Measurements from ENCODE around the gene ARHGAP26. TPM values are rescaled to one million over a fixed set of nuclear protein-coding genes. Genes with fewer than 3 reads are reported as not detected.
A peak's percentile ranks its signal among the peaks of the same experiment; 100 is the strongest.

ARHGAP26 gene
- total RNA-seq, 1 experiment from 2014 or later, result 54.3 TPM

DNA sequence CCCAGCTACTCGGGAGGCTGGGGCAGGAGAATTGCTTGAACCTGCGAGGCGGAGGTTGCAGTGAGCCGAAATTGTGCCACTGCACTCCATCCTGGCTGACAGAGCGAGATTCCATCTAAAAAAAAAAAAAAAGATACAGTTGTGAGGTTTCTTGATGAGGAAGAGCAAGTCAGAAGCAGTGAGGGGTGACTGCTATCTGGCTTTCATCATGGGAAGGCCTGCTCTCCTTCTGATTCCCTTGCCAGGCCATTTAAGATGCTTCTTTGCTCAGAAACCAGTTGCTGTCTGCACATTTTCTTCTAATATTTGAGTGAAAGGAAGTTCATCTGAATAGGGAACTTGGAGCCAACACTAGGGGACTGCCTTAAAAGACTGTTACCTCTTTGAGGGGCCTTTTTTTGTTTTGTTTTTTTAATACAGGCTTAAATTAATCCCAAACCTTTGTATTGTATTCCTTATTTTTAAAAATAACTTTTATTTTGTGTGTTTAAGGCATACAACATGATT lies 201.9 kb downstream of the ARHGAP26 start:
- intact Hi-C loops (cut with micrococcal nuclease), result no loop called here
- no peaks in the 10 kb centered on the region for H3K36me3 Mint-ChIP-seq (ENCODE audit: insufficient read depth, unreplicated experiment)
- DNase-seq (ENCODE audit: unreplicated experiment), result no peak
- H3K4me3 Mint-ChIP-seq (ENCODE audit: unreplicated experiment), result no peak overlapping the region
- H3K27ac Mint-ChIP-seq (ENCODE audit: low read depth, unreplicated experiment), result no peak overlapping the region
- no peaks in the 10 kb centered on the region for H3K27me3 Mint-ChIP-seq (ENCODE audit: insufficient read depth, unreplicated experiment)
- ChIA-PET CTCF (interaction anchor here (0.6 to 1.0 kb wide), 4 partner anchors 10 to 938 kb away, joined by 3 to 4 read pairs (median 4); no protein-coding TSS in a partner anchor), POLR2A (interaction anchor here (1.0 kb wide), 1 partner anchor 10 kb away, joined by 4 read pairs; no protein-coding TSS in a partner anchor)
- H3K9me3 Mint-ChIP-seq (ENCODE audit: unreplicated experiment), result peaks cover 6% of the 10 kb centered on the region
- peaks cover 5% of the 10 kb centered on the region for H3K4me1 Mint-ChIP-seq (ENCODE audit: insufficient read depth, unreplicated experiment)
- TF ChIP-seq, protein P1, sequence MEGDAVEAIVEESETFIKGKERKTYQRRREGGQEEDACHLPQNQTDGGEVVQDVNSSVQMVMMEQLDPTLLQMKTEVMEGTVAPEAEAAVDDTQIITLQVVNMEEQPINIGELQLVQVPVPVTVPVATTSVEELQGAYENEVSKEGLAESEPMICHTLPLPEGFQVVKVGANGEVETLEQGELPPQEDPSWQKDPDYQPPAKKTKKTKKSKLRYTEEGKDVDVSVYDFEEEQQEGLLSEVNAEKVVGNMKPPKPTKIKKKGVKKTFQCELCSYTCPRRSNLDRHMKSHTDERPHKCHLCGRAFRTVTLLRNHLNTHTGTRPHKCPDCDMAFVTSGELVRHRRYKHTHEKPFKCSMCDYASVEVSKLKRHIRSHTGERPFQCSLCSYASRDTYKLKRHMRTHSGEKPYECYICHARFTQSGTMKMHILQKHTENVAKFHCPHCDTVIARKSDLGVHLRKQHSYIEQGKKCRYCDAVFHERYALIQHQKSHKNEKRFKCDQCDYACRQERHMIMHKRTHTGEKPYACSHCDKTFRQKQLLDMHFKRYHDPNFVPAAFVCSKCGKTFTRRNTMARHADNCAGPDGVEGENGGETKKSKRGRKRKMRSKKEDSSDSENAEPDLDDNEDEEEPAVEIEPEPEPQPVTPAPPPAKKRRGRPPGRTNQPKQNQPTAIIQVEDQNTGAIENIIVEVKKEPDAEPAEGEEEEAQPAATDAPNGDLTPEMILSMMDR (IDR thresholded peaks at IDR 0.05; ENCODE audit: unreplicated experiment), result no peak
- BruUV-seq (replicated peaks), result no TSS peak

DNA sequence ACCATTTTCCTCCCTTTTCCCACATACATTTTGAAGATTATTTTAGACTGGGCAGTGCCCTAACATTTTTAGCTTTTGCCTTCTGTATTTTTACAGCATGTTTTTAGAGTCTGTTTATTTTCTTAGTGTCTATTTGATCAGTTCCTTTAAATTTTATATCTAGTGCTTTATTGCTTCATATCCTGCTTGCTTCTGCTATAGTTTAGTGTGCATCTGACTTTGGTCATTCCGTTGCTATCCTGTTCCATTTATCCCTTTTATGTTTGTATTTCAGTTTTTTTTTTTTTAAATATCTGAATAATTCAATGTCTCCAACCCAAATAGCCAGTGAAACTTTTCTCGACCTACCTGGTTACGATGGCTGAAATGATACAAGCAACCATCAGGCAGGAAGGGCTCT lies 203.8 kb downstream of the ARHGAP26 start:
- Mint-ChIP-seq H3K4me1 (ENCODE audit: insufficient read depth, unreplicated experiment) (peaks cover 19% of the 10 kb centered on the region), H3K27ac (ENCODE audit: low read depth, unreplicated experiment) (no peak overlapping the region), H3K36me3 (ENCODE audit: insufficient read depth, unreplicated experiment) (no peaks in the 10 kb centered on the region), H3K9me3 (ENCODE audit: unreplicated experiment) (peaks cover 6% of the 10 kb centered on the region), H3K4me3 (ENCODE audit: unreplicated experiment) (no peak overlapping the region), H3K27me3 (ENCODE audit: insufficient read depth, unreplicated experiment) (no peaks in the 10 kb centered on the region)
- no peak for DNase-seq (ENCODE audit: unreplicated experiment)
- TF ChIP-seq, protein P1 (IDR thresholded peaks at IDR 0.05; ENCODE audit: unreplicated experiment), result no peak
- ChIA-PET CTCF (interaction anchor here (1.0 kb wide), 1 partner anchor 17 kb away, joined by 3 read pairs; no protein-coding TSS in a partner anchor), POLR2A (no interaction called here)
- intact Hi-C loops (cut with micrococcal nuclease), result no loop called here
- BruUV-seq (replicated peaks), result no TSS peak

DNA sequence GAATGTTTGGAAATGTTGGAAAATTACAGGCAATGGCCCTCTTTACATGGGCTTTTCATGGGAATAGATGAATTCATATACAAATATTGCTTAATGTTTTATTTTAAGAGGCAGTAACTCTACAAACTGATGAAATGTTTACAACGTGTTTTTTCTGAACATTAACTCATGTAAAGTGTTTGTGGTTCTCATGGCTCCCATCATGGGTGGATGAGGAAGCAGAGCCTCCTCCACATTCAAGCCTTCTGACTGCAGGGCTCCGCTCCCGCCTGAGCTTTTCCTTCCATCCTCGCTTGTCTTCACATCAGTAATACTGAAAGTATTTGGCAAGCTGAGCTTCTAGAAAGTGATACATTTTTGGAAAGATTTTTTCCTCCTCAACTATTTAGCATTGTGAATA lies 204.2 kb downstream of the ARHGAP26 start:
- peaks cover 6% of the 10 kb centered on the region for H3K9me3 Mint-ChIP-seq (ENCODE audit: unreplicated experiment)
- no TSS peak for BruUV-seq (replicated peaks)
- ChIA-PET POLR2A (no interaction called here), CTCF (interaction anchor here (0.7 to 1.5 kb wide), 4 partner anchors 13 to 1168 kb away, joined by 3 to 4 read pairs (median 3); no protein-coding TSS in a partner anchor)
- peaks cover 19% of the 10 kb centered on the region for H3K4me1 Mint-ChIP-seq (ENCODE audit: insufficient read depth, unreplicated experiment)
- H3K36me3 Mint-ChIP-seq (ENCODE audit: insufficient read depth, unreplicated experiment), result no peaks in the 10 kb centered on the region
- TF ChIP-seq, protein P1 (IDR thresholded peaks at IDR 0.05; ENCODE audit: unreplicated experiment), result no peak
- no peak for DNase-seq (ENCODE audit: unreplicated experiment)
- H3K27me3 Mint-ChIP-seq (ENCODE audit: insufficient read depth, unreplicated experiment), result no peaks in the 10 kb centered on the region
- H3K4me3 Mint-ChIP-seq (ENCODE audit: unreplicated experiment), result no peak overlapping the region
- intact Hi-C loops (cut with micrococcal nuclease), result no loop called here
- no peak overlapping the region for H3K27ac Mint-ChIP-seq (ENCODE audit: low read depth, unreplicated experiment)

DNA sequence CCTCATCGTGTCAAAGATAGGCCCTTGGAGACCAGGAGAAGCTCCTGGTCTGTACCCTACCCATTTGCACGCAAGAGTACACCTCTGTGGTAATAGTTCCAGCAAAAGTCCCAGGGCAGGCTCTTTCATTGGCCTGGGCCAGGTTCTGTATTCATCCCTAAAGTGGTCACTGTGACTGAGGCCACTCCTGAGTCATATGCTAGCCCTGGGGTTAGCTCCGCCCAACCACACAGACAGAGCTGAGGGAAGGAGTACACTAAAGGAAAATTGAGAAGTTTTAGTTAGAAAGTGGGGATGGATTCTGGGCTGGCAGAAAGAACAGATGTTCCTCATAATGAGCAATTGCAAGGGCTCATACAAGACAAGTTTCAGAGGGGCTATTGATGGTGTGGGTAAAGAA lies 206.7 kb downstream of the ARHGAP26 start:
- H3K36me3 Mint-ChIP-seq (ENCODE audit: insufficient read depth, unreplicated experiment), result no peaks in the 10 kb centered on the region
- CTCF ChIA-PET, result interaction anchor here (2.5 kb wide), 1 partner anchor 18 kb away, joined by 15 read pairs; no protein-coding TSS in a partner anchor
- intact Hi-C loops (cut with micrococcal nuclease), result no loop called here
- no peaks in the 10 kb centered on the region for H3K9me3 Mint-ChIP-seq (ENCODE audit: unreplicated experiment)
- no peak overlapping the region for H3K4me3 Mint-ChIP-seq (ENCODE audit: unreplicated experiment)
- no peaks in the 10 kb centered on the region for H3K27me3 Mint-ChIP-seq (ENCODE audit: insufficient read depth, unreplicated experiment)
- DNase-seq (ENCODE audit: unreplicated experiment), result peak; percentile 41
- H3K27ac Mint-ChIP-seq (ENCODE audit: low read depth, unreplicated experiment), result peak overlapping the region; percentile 87
- H3K4me1 Mint-ChIP-seq (ENCODE audit: insufficient read depth, unreplicated experiment), result peaks cover 37% of the 10 kb centered on the region
- TF ChIP-seq, protein P1 (IDR thresholded peaks at IDR 0.05; ENCODE audit: unreplicated experiment), result no peak
- POLR2A ChIA-PET, result interaction anchor here (0.7 to 1.3 kb wide), 5 partner anchors 18 to 519 kb away, joined by 3 to 6 read pairs (median 3); partner anchors contain the start of gene NR3C1
- BruUV-seq (replicated peaks), result no TSS peak

Data from MCF 10A (cell line).